Neural cell (in vitro differentiated cells): ENCODE data around the gene PCBD2. TPM values are rescaled to one million over a fixed set of nuclear protein-coding genes. Genes with fewer than 3 reads are reported as not detected.

Source experiments
- polyA plus RNA-seq: library from polyadenylated mRNA; depleted of rRNA; stranded (reverse); fragments of >200 nt; gene quantifications from 2 replicates; pipeline ENCODE4 v1.2.3, GENCODE V29; 2014
- small RNA-seq, 3 experiments: library from RNA; depleted of rRNA; stranded (forward); fragments of <200 nt; gene quantifications; one replicate each; pipeline ENCODE3, GENCODE V24; 2012

Gene PCBD2
- polyA plus RNA-seq, 1 donor from 2014 or later, result 6.0 TPM

Small RNA genes within 50 kb of the gene (small RNA-seq; reads per million reads assigned to genes)
- 0 reads per million in 3 experiments for gene MIR4461
- 0 reads per million in 3 experiments for gene MTND3P25
- gene MTND4LP30, result 0.03 to 0.16 (median 0.08) reads per million in 3 experiments

Other genes starting within 250 kb of the PCBD2 start
- 79.0 and 104 TPM in 2 replicates for gene CAMLG, start 166.6 kb upstream of the PCBD2 start, polyA plus RNA-seq
- 37.0 and 46.8 TPM in 2 replicates for gene DDX46, start 146.4 kb upstream of the PCBD2 start, polyA plus RNA-seq
- gene C5orf24, start 59.2 kb upstream of the PCBD2 start, polyA plus RNA-seq, result 62.4 and 71.7 TPM in 2 replicates
- 127 and 147 TPM in 2 replicates for gene TXNDC15, start 30.8 kb upstream of the PCBD2 start, polyA plus RNA-seq
- gene CATSPER3, start 62.8 kb downstream of the PCBD2 start, polyA plus RNA-seq, result 0.17 and 0.80 TPM in 2 replicates
- 1.9 TPM in 1 of 2 replicates, not detected in the other for gene PITX1, start 129.1 kb downstream of the PCBD2 start, polyA plus RNA-seq